HepG2 (cell line): ENCODE data around the gene HLA-DMB. TPM values are rescaled to one million over a fixed set of nuclear protein-coding genes. Genes with fewer than 3 reads are reported as not detected.

Experiments used
- BCL3 ChIP-seq: sonication (generic); formaldehyde crosslinking; IDR thresholded peaks from 2 replicates; pipeline ENCODE4 v1.5.1; 2020; ENCODE audit warnings: mild to moderate bottlenecking, missing genetic modification reagents, moderate library complexity
- CC2D1A ChIP-seq: sonication (generic); formaldehyde crosslinking; IDR thresholded peaks from 2 replicates; pipeline ENCODE4 v1.8.1; 2023; ENCODE audit warnings: mild to moderate bottlenecking, missing genetic modification reagents
- CEBPB ChIP-seq: IDR thresholded peaks from 2 replicates; pipeline ENCODE4 v1.6.1; 2011; ENCODE audit warnings: low read depth, low read length, improper control_type of control experiment, borderline replicate concordance
- KDM2A ChIP-seq: sonication (generic); formaldehyde crosslinking; IDR thresholded peaks from 2 replicates; pipeline ENCODE4 v1.4.0; 2020; ENCODE audit warnings: low read depth, missing genetic modification reagents, borderline replicate concordance
- LRRFIP1 ChIP-seq: sonication (generic); formaldehyde crosslinking; conservative IDR thresholded peaks from 2 replicates; pipeline ENCODE4 v1.4.0; 2020; ENCODE audit warnings: missing genetic modification reagents
- NFIB ChIP-seq: sonication (generic); formaldehyde crosslinking; IDR thresholded peaks from 2 replicates; pipeline ENCODE4 v1.9.0; 2021; ENCODE audit warnings: missing genetic modification reagents, mild to moderate bottlenecking, borderline replicate concordance
- PITX1 ChIP-seq: sonication (generic); formaldehyde crosslinking; IDR thresholded peaks from 2 replicates; pipeline ENCODE4 v1.5.1; 2020; ENCODE audit warnings: mild to moderate bottlenecking, missing genetic modification reagents
- POGZ ChIP-seq: sonication (generic); formaldehyde crosslinking; IDR thresholded peaks from 2 replicates; pipeline ENCODE4 v1.4.0; 2020; ENCODE audit warnings: mild to moderate bottlenecking, missing genetic modification reagents
- PRMT3 ChIP-seq: sonication (generic); formaldehyde crosslinking; IDR thresholded peaks from 2 replicates; pipeline ENCODE4 v1.8.1; 2022; ENCODE audit warnings: low read depth, mild to moderate bottlenecking, moderate library complexity, missing genetic modification reagents, borderline replicate concordance
- SKIL ChIP-seq: sonication (generic); formaldehyde crosslinking; IDR thresholded peaks from 2 replicates; pipeline ENCODE4 v1.8.0; 2022; ENCODE audit warnings: missing genetic modification reagents, mild to moderate bottlenecking, moderate library complexity, borderline replicate concordance
- TOPORS ChIP-seq: sonication (generic); formaldehyde crosslinking; IDR thresholded peaks from 2 replicates; pipeline ENCODE4 v1.8.0; 2023; ENCODE audit warnings: mild to moderate bottlenecking, missing genetic modification reagents
- ZC3H13 ChIP-seq: sonication (generic); formaldehyde crosslinking; IDR thresholded peaks from 2 replicates; pipeline ENCODE4 v1.8.1; 2023; ENCODE audit warnings: mild to moderate bottlenecking, missing genetic modification reagents, moderate library complexity
- ZMYM3 ChIP-seq: sonication (generic); formaldehyde crosslinking; IDR thresholded peaks from 2 replicates; pipeline ENCODE4 v1.5.1; 2020; ENCODE audit warnings: mild to moderate bottlenecking, missing genetic modification reagents
- ZNF253 ChIP-seq: sonication (generic); formaldehyde crosslinking; IDR thresholded peaks from 2 replicates; pipeline ENCODE4 v1.8.0; 2022; ENCODE audit warnings: mild to moderate bottlenecking, missing genetic modification reagents, borderline replicate concordance
- ZNF350 ChIP-seq: sonication (generic); formaldehyde crosslinking; IDR thresholded peaks from 2 replicates; pipeline ENCODE4 v1.4.0; 2020; ENCODE audit warnings: mild to moderate bottlenecking, low read depth, missing genetic modification reagents, borderline replicate concordance
- ZNF512B ChIP-seq: sonication (generic); formaldehyde crosslinking; IDR thresholded peaks from 2 replicates; pipeline ENCODE4 v1.5.1; 2020; ENCODE audit warnings: missing genetic modification reagents, mild to moderate bottlenecking, borderline replicate concordance
- ZNF619 ChIP-seq: sonication (generic); formaldehyde crosslinking; IDR thresholded peaks from 2 replicates; pipeline ENCODE4 v1.4.0; 2020; ENCODE audit warnings: mild to moderate bottlenecking, missing genetic modification reagents
- ZNF782 ChIP-seq: sonication (generic); formaldehyde crosslinking; IDR thresholded peaks from 2 replicates; pipeline ENCODE4 v1.4.0; 2020; ENCODE audit warnings: missing genetic modification reagents, mild to moderate bottlenecking, borderline replicate concordance
- ZNF83 ChIP-seq: sonication (generic); formaldehyde crosslinking; IDR thresholded peaks from 2 replicates; pipeline ENCODE4 v1.4.0; 2020; ENCODE audit warnings: missing genetic modification reagents, mild to moderate bottlenecking, borderline replicate concordance
- polyA plus RNA-seq, 8 experiments: library from polyadenylated mRNA; depleted of rRNA in 3 of 8; stranded (reverse) in 7 of 8; unstranded in 1 of 8; fragments of >200 nt; fragmentation: Illumina TruSeq in 4 of 8; extraction: Trizol in 4 of 8; gene quantifications; 2 replicates each; pipeline versions ENCODE4 v1.2.1 to v1.2.3, GENCODE V29; 2011 to 2016; ENCODE audit warnings: low read depth in 4 of 8, missing spikeins in 1 of 8, mixed read lengths in 1 of 8; ENCODE audit not compliant: insufficient read depth in 1 of 8
- total RNA-seq, 5 experiments: library from RNA; depleted of rRNA; stranded (reverse); fragments of >200 nt; fragmentation: Illumina TruSeq; extraction: Trizol; gene quantifications; 2 replicates each; pipeline ENCODE4 v1.2.3, GENCODE V29; 2016; ENCODE audit warnings: low read depth in 1 of 5

The HLA-DMB gene
- total and polyA plus RNA-seq, 2 of the 13 experiments (the other 11 are each of a cell fraction or from before 2014, with no cell fraction given), result not detected

- TF ChIP-seq SKIL (CRISPR knock-in tag), result peak; percentile 34; the same call in 1 of the 2 replicates
- TF ChIP-seq ZNF350, result peak; percentile 72; the same call in 1 of the 2 replicates
- peak; percentile 68; the same call in 1 of the 2 replicates for TF ChIP-seq PITX1 (CRISPR knock-in tag)
- TF ChIP-seq ZNF253 (CRISPR knock-in tag), result peak; percentile 64; the same call in 1 of the 2 replicates
- peak; percentile 87 for TF ChIP-seq ZC3H13 (CRISPR knock-in tag)
- TF ChIP-seq ZNF512B (CRISPR knock-in tag), result peak; percentile 92; the same call in 1 of the 2 replicates
- TF ChIP-seq CEBPB, result no peak
- TF ChIP-seq ZNF782 (CRISPR knock-in tag), result peak; percentile 69; the same call in 1 of the 2 replicates
- TF ChIP-seq LRRFIP1, result no peak
- TF ChIP-seq POGZ (CRISPR knock-in tag), result no peak; the same call in 1 of the 2 replicates
- TF ChIP-seq BCL3 (CRISPR knock-in tag), result peak; percentile 90
- TF ChIP-seq KDM2A (CRISPR knock-in tag), result peak; percentile 96
- peak; percentile 40 for TF ChIP-seq ZMYM3 (CRISPR knock-in tag)
- no peak for TF ChIP-seq NFIB (CRISPR knock-in tag)
- TF ChIP-seq ZNF619 (CRISPR knock-in tag), result peak; percentile 23
- no peak for TF ChIP-seq CC2D1A (CRISPR knock-in tag)
- 0 out of 2 replicates have a peak, but pooled peaks have one; percentile 71 for TF ChIP-seq TOPORS (CRISPR knock-in tag)
- peak; percentile 79; the same call in 1 of the 2 replicates for TF ChIP-seq ZNF83 (CRISPR knock-in tag)
- no peak for TF ChIP-seq PRMT3 (CRISPR knock-in tag)
These were observed 46.5 kb downstream of the HLA-DMB start (continued) for GRCh38 chr6:32894085-32895005.
